Endothelial cell of umbilical vein (primary cell): Measurements from ENCODE around the gene TREM2. TPM values are rescaled to one million over a fixed set of nuclear protein-coding genes. Genes with fewer than 3 reads are reported as not detected.

Experiments
- BruUV-seq: library from RNA; stranded (reverse); fragments of 400-500 nt; replicated peaks from 2 replicates; lab custom pipeline; 2021; lab: Mats Ljungman, UMichigan
- CTCF ChIA-PET: fragments of 300-600, 350-600 bp; sonication (Branson Sonifier 250); formaldehyde crosslinking; loops from one replicate; lab custom pipeline; 2021; ENCODE audit warnings: antibody characterized with exemption, inconsistent platforms; lab: Charles Lee
- POLR2A ChIA-PET: fragments of 300-600, 350-600 bp; sonication (Branson Sonifier 250); formaldehyde crosslinking; loops from one replicate; lab custom pipeline; 2021; ENCODE audit warnings: antibody characterized with exemption, inconsistent platforms; lab: Charles Lee
- DNase-seq: peaks from one replicate; pipeline ENCODE4 v3.0.0-alpha.2; 2011; ENCODE audit warnings: low read depth, low spot score
- FAIRE-seq: peaks from 2 replicates; lab custom pipeline; 2011; peaks lifted over from hg19 to GRCh38; lab: Jason Lieb, UNC
- H2AFZ ChIP-seq: 2 replicates; pipeline ENCODE4 v1.6.0; 2012; ENCODE audit warnings: low read depth, low read length, control low read depth, inconsistent platforms
- H3K27ac ChIP-seq: 2 replicates; pipeline ENCODE4 v1.5.1; 2011; ENCODE audit warnings: low read depth, mild to moderate bottlenecking, control low read depth, low read length, moderate library complexity; ENCODE audit not compliant: insufficient read depth
- H3K27me3 ChIP-seq, 2 experiments: 2 replicates each; pipeline versions ENCODE4 v1.6.0 to v1.6.1; 2011; ENCODE audit warnings: low read length in 2 of 2, mixed read lengths in 1 of 2; ENCODE audit not compliant: control insufficient read depth in 2 of 2, insufficient read depth in 2 of 2
- H3K36me3 ChIP-seq, 2 experiments: 2 replicates in 1 of 2; 3 replicates in 1 of 2; pipeline ENCODE4 v1.5.1; 2011; ENCODE audit warnings: low read length in 2 of 2, mild to moderate bottlenecking in 1 of 2, moderate library complexity in 1 of 2; ENCODE audit not compliant: control insufficient read depth in 2 of 2, insufficient read depth in 2 of 2; ENCODE audit errors: extremely low read depth in 1 of 2
- H3K4me1 ChIP-seq: 3 replicates; pipeline ENCODE4 v1.5.1; 2011; ENCODE audit warnings: mild to moderate bottlenecking, low read length; ENCODE audit not compliant: control insufficient read depth, insufficient read depth; ENCODE audit errors: extremely low read depth
- H3K4me2 ChIP-seq: 2 replicates; pipeline ENCODE4 v1.6.1; 2011; ENCODE audit warnings: low read length, control low read depth, mixed read lengths; ENCODE audit not compliant: insufficient read depth
- H3K4me3 ChIP-seq, 3 experiments: fragments of 200-600 bp in 1 of 3; sonication (generic), shearing (Covaris generic) in 1 of 3; replicated peaks in 1 of 3; 2 replicates each; pipeline ENCODE4 v1.5.1; 2011 to 2016; ENCODE audit warnings: control low read depth in 3 of 3, low read length in 3 of 3, mild to moderate bottlenecking in 2 of 3, inconsistent platforms in 1 of 3, low read depth in 1 of 3, moderate library complexity in 1 of 3; ENCODE audit not compliant: insufficient read depth in 1 of 3
- H3K79me2 ChIP-seq: 2 replicates; pipeline ENCODE4 v1.6.0; 2012; ENCODE audit warnings: low read length, inconsistent platforms; ENCODE audit not compliant: control insufficient read depth, insufficient read depth
- H3K9ac ChIP-seq: replicated peaks from 2 replicates; pipeline ENCODE3; 2011; ENCODE audit warnings: low read length, control low read depth; ENCODE audit not compliant: insufficient read depth; ENCODE audit errors: extremely low read depth
- H3K9me1 ChIP-seq: replicated peaks from 3 replicates; pipeline ENCODE4 v1.6.0; 2011; ENCODE audit warnings: mild to moderate bottlenecking, low read length; ENCODE audit not compliant: control insufficient read depth, insufficient read depth; ENCODE audit errors: extremely low read depth
- H3K9me3 ChIP-seq: replicated peaks from 2 replicates; pipeline ENCODE4 v1.5.1; 2012; ENCODE audit warnings: low read length, inconsistent platforms; ENCODE audit not compliant: control insufficient read depth, insufficient read depth
- H4K20me1 ChIP-seq: replicated peaks from 2 replicates; pipeline ENCODE3; 2011; ENCODE audit warnings: mild to moderate bottlenecking, low read length; ENCODE audit not compliant: control insufficient read depth, insufficient read depth; ENCODE audit errors: extremely low read depth
- CTCF ChIP-seq, 2 donors: IDR thresholded peaks; 1 replicate in 1 of 2; 2 replicates in 1 of 2; pipeline ENCODE4 v1.5.1; 2011; ENCODE audit warnings: low read length in 2 of 2, mild to moderate bottlenecking in 2 of 2, moderate library complexity in 2 of 2, control low read depth in 1 of 2, inconsistent platforms in 1 of 2, low read depth in 1 of 2; ENCODE audit not compliant: insufficient read depth in 1 of 2; ENCODE audit errors: extremely low read depth in 1 of 2
- EZH2 ChIP-seq: IDR thresholded peaks from 2 replicates; pipeline ENCODE4 v1.6.1; 2012; ENCODE audit warnings: borderline replicate concordance, low read depth, mild to moderate bottlenecking, moderate library complexity, low read length, inconsistent platforms; ENCODE audit not compliant: severe bottlenecking
- MAX ChIP-seq: IDR thresholded peaks from 2 replicates; pipeline ENCODE4 v1.6.1; 2011; ENCODE audit not compliant: insufficient read depth, insufficient read length
- MYC ChIP-seq: IDR thresholded peaks from one replicate; pipeline ENCODE4 v1.6.1; 2011; ENCODE audit warnings: mild to moderate bottlenecking, low read depth, low read length
- POLR2A ChIP-seq: IDR thresholded peaks from 2 replicates; pipeline ENCODE4 v1.6.1; 2012; ENCODE audit warnings: low read depth, mild to moderate bottlenecking, control low read depth, low read length
- POLR2AphosphoS5 ChIP-seq: IDR thresholded peaks from 2 replicates; pipeline ENCODE4 v1.6.1; 2012; ENCODE audit warnings: low read depth, mild to moderate bottlenecking, control low read depth, low read length, moderate library complexity; ENCODE audit not compliant: insufficient read depth
- dilution Hi-C: fragments of 300-500 bp; cut with MboI; formaldehyde crosslinking; loops from one replicate; pipeline ENCODE4 v1.15.0; 2019; ENCODE audit warnings: low sequenced_read_pairs; ENCODE audit not compliant: extremely low pct_ligation_motif_present
- intact Hi-C: fragments of 100-400 bp; cut with micrococcal nuclease; formaldehyde crosslinking; loops from one replicate; pipeline ENCODE4 v1.10.0; 2022
- polyA plus RNA-seq, 4 experiments: library from polyadenylated mRNA; depleted of rRNA in 3 of 4; stranded (reverse) in 3 of 4; unstranded in 1 of 4; fragments of >200 nt; gene quantifications; 2 replicates each; pipeline versions ENCODE4 v1.2.1 to v1.2.3, GENCODE V29; 2011 to 2012; ENCODE audit warnings: missing spikeins in 1 of 4
- total RNA-seq: library from RNA; stranded (reverse); gene quantifications from 2 replicates; pipeline ENCODE4 v1.2.3, GENCODE V29; 2021

Gene TREM2
- total and polyA plus RNA-seq, 2 donors (not counting 3 experiments of a cell fraction or from before 2014, with no cell fraction given): not detected

- H3K27me3 ChIP-seq: peaks cover 2% of the 10 kb centered on the region in 2 experiments
- intact Hi-C loops: no loop called here
- H3K4me3 ChIP-seq: no peak overlapping the region
- no peaks in the 10 kb centered on the region for H3K79me2 ChIP-seq
- H3K4me1 ChIP-seq: no peaks in the 10 kb centered on the region
- DNase-seq: no peak
- H3K27ac ChIP-seq: no peak overlapping the region
- dilution Hi-C loops: no loop called here
- H3K36me3 ChIP-seq: no peaks in the 10 kb centered on the region
- H3K9me3 ChIP-seq: no peaks in the 10 kb centered on the region
- ChIA-PET CTCF (interaction anchor here (5.0 kb wide), 1 partner anchor 12 kb away, joined by 28 read pairs; no protein-coding TSS in a partner anchor), POLR2A (no interaction called here)
- no peak overlapping the region for H3K4me2 ChIP-seq
- no peak overlapping the region for H3K9ac ChIP-seq
- no peak overlapping the region for H2AFZ ChIP-seq
- no peak for FAIRE-seq
- no peak for TF ChIP-seq EZH2
- TF ChIP-seq POLR2AphosphoS5: no peak
- no peak for TF ChIP-seq CTCF (IDR thresholded peaks at IDR 0.05; ENCODE audit: extremely low read depth in 1 of 2, insufficient read depth in 1 of 2, low read depth in 1 of 2, low read length in 2 of 2)
- no peak for TF ChIP-seq POLR2A
- TF ChIP-seq MYC: no peak
- TF ChIP-seq MAX: no peak
- no peaks in the 10 kb centered on the region for H4K20me1 ChIP-seq
- no peaks in the 10 kb centered on the region for H3K9me1 ChIP-seq
- no TSS peak for BruUV-seq
These were observed 7.7 kb upstream of the TREM2 start for GRCh38 chr6:41170547-41171160.
